GM10248 (cell line): ENCODE measurements around the gene IRF5.

ENCODE experiments used
- CTCF ChIA-PET: fragments of 300-600 bp; sonication (Branson Sonifier 250); formaldehyde crosslinking; extraction: SDS; loops from one replicate; lab custom pipeline; 2021; ENCODE audit warnings: antibody characterized with exemption; lab: Yijun Ruan, JAX
- POLR2A ChIA-PET: fragments of 350-650 bp; sonication (Branson Sonifier 250); formaldehyde crosslinking; extraction: SDS; loops from one replicate; lab custom pipeline; 2020; ENCODE audit warnings: antibody characterized with exemption; lab: Yijun Ruan, JAX
- DNase-seq: peaks from one replicate; pipeline ENCODE4 v3.0.0; 2012; ENCODE audit errors: extremely low spot score
- CTCF ChIP-seq: IDR thresholded peaks from 2 replicates; pipeline ENCODE4 v1.5.1; 2012; ENCODE audit warnings: mild to moderate bottlenecking, low read depth; ENCODE audit errors: extremely low read depth, missing control alignments, control extremely low read depth

Gene IRF5

GRCh38 chr7:128895320-128895719, 42.4 kb upstream of the IRF5 start:
- DNase-seq: no peak
- POLR2A ChIA-PET: no interaction called here
- CTCF ChIA-PET: interaction anchor here (0.7 kb wide), 1 partner anchor 12 kb away, joined by 3 read pairs; no protein-coding TSS in a partner anchor
- TF ChIP-seq CTCF: no peak

GRCh38 chr7:128899392-128899791, 38.3 kb upstream of the IRF5 start:
- ChIA-PET POLR2A (no interaction called here), CTCF (interaction anchor here (2.4 to 5.6 kb wide), 2 partner anchors 16 to 191 kb away, joined by 16 to 28 read pairs; no protein-coding TSS in a partner anchor)
- no peak for TF ChIP-seq CTCF
- DNase-seq: no peak

GRCh38 chr7:128900237-128900636, 37.5 kb upstream of the IRF5 start:
- ChIA-PET CTCF (interaction anchor here (2.4 to 5.6 kb wide), 2 partner anchors 17 to 191 kb away, joined by 16 to 28 read pairs; no protein-coding TSS in a partner anchor), POLR2A (no interaction called here)
- no peak for TF ChIP-seq CTCF
- DNase-seq: no peak

GRCh38 chr7:128902761-128903585, 34.8 kb upstream of the IRF5 start:
- DNase-seq: no peak
- TF ChIP-seq CTCF: no peak
- CTCF ChIA-PET: interaction anchor here (0.7 to 5.6 kb wide), 20 partner anchors 11 to 368 kb away, joined by 3 to 28 read pairs (median 4); no protein-coding TSS in a partner anchor
- POLR2A ChIA-PET: interaction anchor here (0.6 kb wide), 1 partner anchor 197 kb away, joined by 3 read pairs; no protein-coding TSS in a partner anchor

- CTCF ChIA-PET: interaction anchor here (0.6 to 5.6 kb wide), 24 partner anchors 10 to 367 kb away, joined by 3 to 28 read pairs (median 3); no protein-coding TSS in a partner anchor
- no peak for TF ChIP-seq CTCF
- POLR2A ChIA-PET: interaction anchor here (0.6 kb wide), 1 partner anchor 196 kb away, joined by 3 read pairs; no protein-coding TSS in a partner anchor
- no peak for DNase-seq
Observed at GRCh38 chr7:128903621-128904361, 33.9 kb upstream of the IRF5 start.
